NOMO-1 treated with dmso at 0.1 percent for 144 hours (cell line): ENCODE data around the gene METTL14.

Experiments
- DNase-seq: peaks from one replicate; lab custom pipeline; 2025; ENCODE audit not compliant: unreplicated experiment; lab: John Stamatoyannopoulos, UW

METTL14 gene

GRCh38 chr4:118756958-118757357 is 71.8 kb downstream of the METTL14 start:
- no peak for DNase-seq

DNA sequence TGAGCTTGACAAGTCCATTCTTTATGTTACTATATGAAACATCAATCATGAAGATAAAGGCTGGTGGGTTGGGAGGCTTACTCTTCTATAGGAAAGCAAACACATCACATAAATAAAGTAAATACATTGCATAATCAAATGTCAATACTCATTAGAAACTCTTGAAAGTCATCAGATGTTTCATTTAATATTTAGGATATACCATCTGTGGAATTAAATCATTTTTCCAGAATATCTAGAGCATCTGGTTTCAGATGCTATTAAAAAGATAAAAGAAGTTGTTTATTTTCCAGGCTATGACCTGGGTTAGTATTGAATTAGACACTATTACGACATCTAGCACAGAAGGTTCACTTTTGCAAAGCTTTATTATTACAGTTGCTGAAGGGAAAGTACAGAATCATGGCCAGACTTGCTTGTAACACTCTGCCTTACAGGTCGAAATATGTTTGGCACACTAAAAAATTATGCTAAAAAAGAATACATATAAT is 72.6 kb downstream of the METTL14 start:
- no peak for DNase-seq

- no peak for DNase-seq
Observed at GRCh38 chr4:118758293-118758692, 73.1 kb downstream of the METTL14 start.

DNA sequence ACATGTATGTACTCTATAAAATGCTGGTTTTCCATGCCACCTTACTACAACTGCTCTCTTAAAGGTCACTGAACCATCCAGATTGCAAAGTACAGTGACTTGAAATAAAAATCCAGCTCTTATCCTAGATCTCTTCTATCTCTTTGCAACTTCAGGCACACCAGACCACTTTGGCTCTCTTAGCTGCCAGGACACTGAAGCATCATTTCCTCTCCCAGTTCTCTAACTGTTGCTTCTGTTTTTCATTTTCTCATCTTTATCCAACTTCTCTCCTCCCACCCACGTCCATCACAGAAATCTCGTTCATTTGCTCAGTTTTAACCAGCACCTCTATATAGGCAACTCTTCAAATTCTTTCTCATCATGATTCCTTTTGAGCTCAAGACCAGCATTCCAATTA is 74.3 kb downstream of the METTL14 start:
- no peak for DNase-seq

GRCh38 chr4:118760092-118760491 is 74.9 kb downstream of the METTL14 start:
- DNase-seq: no peak

- no peak for DNase-seq
Observed at GRCh38 chr4:118760493-118760892, 75.3 kb downstream of the METTL14 start.

GRCh38 chr4:118761397-118762016 is 76.3 kb downstream of the METTL14 start:
- DNase-seq: no peak

- no peak for DNase-seq
Observed at GRCh38 chr4:118762155-118762554, 77.0 kb downstream of the METTL14 start.

DNA sequence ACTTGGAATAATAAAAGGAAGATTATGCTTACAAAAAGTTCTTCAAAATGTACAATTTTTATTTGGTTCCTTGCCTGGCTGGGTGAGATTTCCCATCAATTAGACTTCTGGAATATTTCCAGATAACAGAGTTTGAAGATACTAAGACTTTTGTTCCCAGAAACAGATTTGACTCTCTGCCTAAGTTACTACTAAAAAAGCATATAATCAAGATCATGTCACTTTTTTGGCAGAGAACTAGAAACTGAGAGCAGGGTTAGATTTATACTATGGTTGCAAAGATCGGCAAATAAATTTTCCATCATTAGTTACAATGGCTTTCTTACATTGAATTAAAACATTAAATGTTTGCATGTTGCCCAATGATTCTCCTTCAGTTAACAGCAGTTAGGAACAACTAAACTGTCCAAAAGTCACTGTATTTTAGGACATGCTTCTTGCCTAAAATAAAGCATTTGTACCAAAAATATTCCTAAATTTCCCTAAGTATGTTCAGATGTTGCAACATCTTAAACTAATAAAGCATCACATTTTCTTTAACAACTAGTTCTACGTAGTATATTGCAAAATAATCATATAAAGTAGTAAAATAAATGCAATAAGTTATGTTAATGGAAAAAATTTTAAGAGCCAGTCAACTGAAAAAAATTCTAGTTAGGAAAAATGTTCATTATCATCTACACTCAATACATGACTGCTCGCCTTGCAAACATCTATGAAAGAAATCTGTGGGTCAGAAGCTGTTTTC is 77.7 kb downstream of the METTL14 start:
- DNase-seq: no peak
